ENCODE data around the gene LBR. TPM values are rescaled to one million over a fixed set of nuclear protein-coding genes. Genes with fewer than 3 reads are reported as not detected.

The LBR gene
- total RNA-seq, 1 experiment from 2014 or later, result 86.0 TPM

GRCh38 chr1:225430301-225430700, 2.5 kb upstream of the LBR start:
- Mint-ChIP-seq H3K27me3 (ENCODE audit: low read depth) (peaks cover 41% of the 10 kb centered on the region), H3K36me3 (peaks cover 26% of the 10 kb centered on the region), H3K27ac (no peak overlapping the region), H3K4me3 (no peak overlapping the region; the same call in 1 of the 2 replicates), H3K4me1 (peaks cover 30% of the 10 kb centered on the region), H3K9me3 (peaks cover 19% of the 10 kb centered on the region)
- POLR2A ChIA-PET, result no interaction called here
- TF ChIP-seq, protein P1, sequence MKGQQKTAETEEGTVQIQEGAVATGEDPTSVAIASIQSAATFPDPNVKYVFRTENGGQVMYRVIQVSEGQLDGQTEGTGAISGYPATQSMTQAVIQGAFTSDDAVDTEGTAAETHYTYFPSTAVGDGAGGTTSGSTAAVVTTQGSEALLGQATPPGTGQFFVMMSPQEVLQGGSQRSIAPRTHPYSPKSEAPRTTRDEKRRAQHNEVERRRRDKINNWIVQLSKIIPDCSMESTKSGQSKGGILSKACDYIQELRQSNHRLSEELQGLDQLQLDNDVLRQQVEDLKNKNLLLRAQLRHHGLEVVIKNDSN (CRISPR knock-in tag; IDR thresholded peaks at IDR 0.05), result no peak
- no peak for TF ChIP-seq SOX15 (CRISPR knock-in tag; IDR thresholded peaks at IDR 0.05)
- TF ChIP-seq, protein P2, sequence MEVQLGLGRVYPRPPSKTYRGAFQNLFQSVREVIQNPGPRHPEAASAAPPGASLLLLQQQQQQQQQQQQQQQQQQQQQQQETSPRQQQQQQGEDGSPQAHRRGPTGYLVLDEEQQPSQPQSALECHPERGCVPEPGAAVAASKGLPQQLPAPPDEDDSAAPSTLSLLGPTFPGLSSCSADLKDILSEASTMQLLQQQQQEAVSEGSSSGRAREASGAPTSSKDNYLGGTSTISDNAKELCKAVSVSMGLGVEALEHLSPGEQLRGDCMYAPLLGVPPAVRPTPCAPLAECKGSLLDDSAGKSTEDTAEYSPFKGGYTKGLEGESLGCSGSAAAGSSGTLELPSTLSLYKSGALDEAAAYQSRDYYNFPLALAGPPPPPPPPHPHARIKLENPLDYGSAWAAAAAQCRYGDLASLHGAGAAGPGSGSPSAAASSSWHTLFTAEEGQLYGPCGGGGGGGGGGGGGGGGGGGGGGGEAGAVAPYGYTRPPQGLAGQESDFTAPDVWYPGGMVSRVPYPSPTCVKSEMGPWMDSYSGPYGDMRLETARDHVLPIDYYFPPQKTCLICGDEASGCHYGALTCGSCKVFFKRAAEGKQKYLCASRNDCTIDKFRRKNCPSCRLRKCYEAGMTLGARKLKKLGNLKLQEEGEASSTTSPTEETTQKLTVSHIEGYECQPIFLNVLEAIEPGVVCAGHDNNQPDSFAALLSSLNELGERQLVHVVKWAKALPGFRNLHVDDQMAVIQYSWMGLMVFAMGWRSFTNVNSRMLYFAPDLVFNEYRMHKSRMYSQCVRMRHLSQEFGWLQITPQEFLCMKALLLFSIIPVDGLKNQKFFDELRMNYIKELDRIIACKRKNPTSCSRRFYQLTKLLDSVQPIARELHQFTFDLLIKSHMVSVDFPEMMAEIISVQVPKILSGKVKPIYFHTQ (CRISPR knock-in tag; IDR thresholded peaks at IDR 0.05), result no peak
- TF ChIP-seq NR3C1 (CRISPR knock-in tag; conservative IDR thresholded peaks at IDR 0.05; ENCODE audit: low read depth), result no peak
- no peak for TF ChIP-seq TCF7 (CRISPR knock-in tag; IDR thresholded peaks at IDR 0.05; ENCODE audit: low read depth)
- no peak for TF ChIP-seq ZNF121 (CRISPR knock-in tag; IDR thresholded peaks at IDR 0.05)
- no peak for TF ChIP-seq ZNF317 (CRISPR knock-in tag; IDR thresholded peaks at IDR 0.05; ENCODE audit: borderline replicate concordance, low read depth)
- no peak for TF ChIP-seq KAT7 (CRISPR knock-in tag; IDR thresholded peaks at IDR 0.05; ENCODE audit: borderline replicate concordance)
- no peak for TF ChIP-seq ARID4B (CRISPR knock-in tag; IDR thresholded peaks at IDR 0.05; ENCODE audit: borderline replicate concordance)
- no peak for TF ChIP-seq TP53 (CRISPR knock-in tag; IDR thresholded peaks at IDR 0.05)
- no peak for TF ChIP-seq ZNF281 (CRISPR knock-in tag; IDR thresholded peaks at IDR 0.05)
- no peak for TF ChIP-seq E2F5 (CRISPR knock-in tag; IDR thresholded peaks at IDR 0.05)
- no peak for TF ChIP-seq MYBL2 (CRISPR knock-in tag; IDR thresholded peaks at IDR 0.05)
- TF ChIP-seq, protein P3, sequence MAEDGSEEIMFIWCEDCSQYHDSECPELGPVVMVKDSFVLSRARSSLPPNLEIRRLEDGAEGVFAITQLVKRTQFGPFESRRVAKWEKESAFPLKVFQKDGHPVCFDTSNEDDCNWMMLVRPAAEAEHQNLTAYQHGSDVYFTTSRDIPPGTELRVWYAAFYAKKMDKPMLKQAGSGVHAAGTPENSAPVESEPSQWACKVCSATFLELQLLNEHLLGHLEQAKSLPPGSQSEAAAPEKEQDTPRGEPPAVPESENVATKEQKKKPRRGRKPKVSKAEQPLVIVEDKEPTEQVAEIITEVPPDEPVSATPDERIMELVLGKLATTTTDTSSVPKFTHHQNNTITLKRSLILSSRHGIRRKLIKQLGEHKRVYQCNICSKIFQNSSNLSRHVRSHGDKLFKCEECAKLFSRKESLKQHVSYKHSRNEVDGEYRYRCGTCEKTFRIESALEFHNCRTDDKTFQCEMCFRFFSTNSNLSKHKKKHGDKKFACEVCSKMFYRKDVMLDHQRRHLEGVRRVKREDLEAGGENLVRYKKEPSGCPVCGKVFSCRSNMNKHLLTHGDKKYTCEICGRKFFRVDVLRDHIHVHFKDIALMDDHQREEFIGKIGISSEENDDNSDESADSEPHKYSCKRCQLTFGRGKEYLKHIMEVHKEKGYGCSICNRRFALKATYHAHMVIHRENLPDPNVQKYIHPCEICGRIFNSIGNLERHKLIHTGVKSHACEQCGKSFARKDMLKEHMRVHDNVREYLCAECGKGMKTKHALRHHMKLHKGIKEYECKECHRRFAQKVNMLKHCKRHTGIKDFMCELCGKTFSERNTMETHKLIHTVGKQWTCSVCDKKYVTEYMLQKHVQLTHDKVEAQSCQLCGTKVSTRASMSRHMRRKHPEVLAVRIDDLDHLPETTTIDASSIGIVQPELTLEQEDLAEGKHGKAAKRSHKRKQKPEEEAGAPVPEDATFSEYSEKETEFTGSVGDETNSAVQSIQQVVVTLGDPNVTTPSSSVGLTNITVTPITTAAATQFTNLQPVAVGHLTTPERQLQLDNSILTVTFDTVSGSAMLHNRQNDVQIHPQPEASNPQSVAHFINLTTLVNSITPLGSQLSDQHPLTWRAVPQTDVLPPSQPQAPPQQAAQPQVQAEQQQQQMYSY (CRISPR knock-in tag; IDR thresholded peaks at IDR 0.05), result no peak
- TF ChIP-seq ATF3 (CRISPR knock-in tag; conservative IDR thresholded peaks at IDR 0.05), result no peak
- TF ChIP-seq, protein P4, sequence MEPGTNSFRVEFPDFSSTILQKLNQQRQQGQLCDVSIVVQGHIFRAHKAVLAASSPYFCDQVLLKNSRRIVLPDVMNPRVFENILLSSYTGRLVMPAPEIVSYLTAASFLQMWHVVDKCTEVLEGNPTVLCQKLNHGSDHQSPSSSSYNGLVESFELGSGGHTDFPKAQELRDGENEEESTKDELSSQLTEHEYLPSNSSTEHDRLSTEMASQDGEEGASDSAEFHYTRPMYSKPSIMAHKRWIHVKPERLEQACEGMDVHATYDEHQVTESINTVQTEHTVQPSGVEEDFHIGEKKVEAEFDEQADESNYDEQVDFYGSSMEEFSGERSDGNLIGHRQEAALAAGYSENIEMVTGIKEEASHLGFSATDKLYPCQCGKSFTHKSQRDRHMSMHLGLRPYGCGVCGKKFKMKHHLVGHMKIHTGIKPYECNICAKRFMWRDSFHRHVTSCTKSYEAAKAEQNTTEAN (CRISPR knock-in tag; IDR thresholded peaks at IDR 0.05), result no peak
- ATAC-seq, result no peak
- CTCF ChIA-PET, result no interaction called here
- DNase-seq (ENCODE audit: low spot score), result no peak

Data from WTC11 (cell line).